ENCODE measurements around the gene SCFD2.
A peak's percentile ranks its signal among the peaks of the same experiment; 100 is the strongest.
"Not testable (repeated sequence)": the region's sequence is repeated elsewhere in the genome, so short reads cannot be mapped to it uniquely, and the experiment has no call there.

SCFD2 gene

GRCh38 chr4:52995360-52996030 is 370.4 kb downstream of the SCFD2 start:
- DNase-seq (ENCODE audit: low read depth in 1 of 2, low spot score in 1 of 2): no peak
- no peaks in the 10 kb centered on the region for H3K27me3 ChIP-seq (ENCODE audit: insufficient read depth, poor library complexity, severe bottlenecking)
- TF ChIP-seq SPI1 (IDR thresholded peaks at IDR 0.05; ENCODE audit: borderline replicate concordance, low read depth): no peak
- no peak for TF ChIP-seq GABPA (IDR thresholded peaks at IDR 0.05; ENCODE audit: low read depth)
- TF ChIP-seq POLR2AphosphoS5 (IDR thresholded peaks at IDR 0.05; ENCODE audit: low read depth): no peak
- H3K4me3 ChIP-seq (replicated peaks; ENCODE audit: insufficient read depth, low read length): no peak overlapping the region
- no peak overlapping the region for H3K27ac ChIP-seq (replicated peaks)

GRCh38 chr4:52994567-52994966 is 371.3 kb downstream of the SCFD2 start:
- DNase-seq (ENCODE audit: low read depth in 1 of 2, low spot score in 1 of 2): no peak
- no peak overlapping the region for H3K27ac ChIP-seq (replicated peaks)
- no peak overlapping the region for H3K4me3 ChIP-seq (replicated peaks; ENCODE audit: insufficient read depth, low read length)
- no peak for TF ChIP-seq REST (IDR thresholded peaks at IDR 0.05; ENCODE audit: insufficient replicate concordance, low read depth)
- no peak for TF ChIP-seq GABPA (IDR thresholded peaks at IDR 0.05; ENCODE audit: low read depth)
- no peak for TF ChIP-seq SPI1 (IDR thresholded peaks at IDR 0.05; ENCODE audit: borderline replicate concordance, low read depth)
- no peak for TF ChIP-seq POLR2AphosphoS5 (IDR thresholded peaks at IDR 0.05; ENCODE audit: low read depth)
- no peak for TF ChIP-seq CTCF (IDR thresholded peaks at IDR 0.05; ENCODE audit: insufficient read depth, low read length)
- no peaks in the 10 kb centered on the region for H3K27me3 ChIP-seq (ENCODE audit: insufficient read depth, poor library complexity, severe bottlenecking)

GRCh38 chr4:52993771-52994170 is 372.1 kb downstream of the SCFD2 start:
- TF ChIP-seq CTCF (IDR thresholded peaks at IDR 0.05; ENCODE audit: insufficient read depth, low read length): no peak
- no peak for TF ChIP-seq SPI1 (IDR thresholded peaks at IDR 0.05; ENCODE audit: borderline replicate concordance, low read depth)
- no peak for TF ChIP-seq POLR2AphosphoS5 (IDR thresholded peaks at IDR 0.05; ENCODE audit: low read depth)
- TF ChIP-seq GABPA (IDR thresholded peaks at IDR 0.05; ENCODE audit: low read depth): no peak
- no peak for TF ChIP-seq REST (IDR thresholded peaks at IDR 0.05; ENCODE audit: insufficient replicate concordance, low read depth)
- Histone ChIP-seq H3K4me3 (replicated peaks; ENCODE audit: insufficient read depth, low read length) (no peak overlapping the region), H3K27ac (replicated peaks) (no peak overlapping the region), H3K27me3 (ENCODE audit: insufficient read depth, poor library complexity, severe bottlenecking) (no peaks in the 10 kb centered on the region)
- no peak for DNase-seq (ENCODE audit: low read depth in 1 of 2, low spot score in 1 of 2)

GRCh38 chr4:52992551-52992950 is 373.3 kb downstream of the SCFD2 start:
- DNase-seq (ENCODE audit: low read depth in 1 of 2, low spot score in 1 of 2); H3K27me3 ChIP-seq (ENCODE audit: insufficient read depth, poor library complexity, severe bottlenecking); H3K27ac ChIP-seq (replicated peaks); H3K4me3 ChIP-seq (replicated peaks; ENCODE audit: insufficient read depth, low read length): not testable (repeated sequence)

- TF ChIP-seq REST (IDR thresholded peaks at IDR 0.05; ENCODE audit: insufficient replicate concordance, low read depth) (no peak), CTCF (IDR thresholded peaks at IDR 0.05; ENCODE audit: insufficient read depth, low read length) (no peak), SPI1 (IDR thresholded peaks at IDR 0.05; ENCODE audit: borderline replicate concordance, low read depth) (peak; percentile 31; the same call in 1 of the 2 replicates)
- no peak for DNase-seq (ENCODE audit: low read depth in 1 of 2, low spot score in 1 of 2)
- no peak overlapping the region for H3K4me3 ChIP-seq (replicated peaks; ENCODE audit: insufficient read depth, low read length)
- no peak overlapping the region for H3K27ac ChIP-seq (replicated peaks)
- H3K27me3 ChIP-seq (ENCODE audit: insufficient read depth, poor library complexity, severe bottlenecking): no peaks in the 10 kb centered on the region
Measured at GRCh38 chr4:52991472-52991871, 374.4 kb downstream of the SCFD2 start.

Measured in HL-60 (cell line).